ENCODE data around the gene KRT81.

DNA sequence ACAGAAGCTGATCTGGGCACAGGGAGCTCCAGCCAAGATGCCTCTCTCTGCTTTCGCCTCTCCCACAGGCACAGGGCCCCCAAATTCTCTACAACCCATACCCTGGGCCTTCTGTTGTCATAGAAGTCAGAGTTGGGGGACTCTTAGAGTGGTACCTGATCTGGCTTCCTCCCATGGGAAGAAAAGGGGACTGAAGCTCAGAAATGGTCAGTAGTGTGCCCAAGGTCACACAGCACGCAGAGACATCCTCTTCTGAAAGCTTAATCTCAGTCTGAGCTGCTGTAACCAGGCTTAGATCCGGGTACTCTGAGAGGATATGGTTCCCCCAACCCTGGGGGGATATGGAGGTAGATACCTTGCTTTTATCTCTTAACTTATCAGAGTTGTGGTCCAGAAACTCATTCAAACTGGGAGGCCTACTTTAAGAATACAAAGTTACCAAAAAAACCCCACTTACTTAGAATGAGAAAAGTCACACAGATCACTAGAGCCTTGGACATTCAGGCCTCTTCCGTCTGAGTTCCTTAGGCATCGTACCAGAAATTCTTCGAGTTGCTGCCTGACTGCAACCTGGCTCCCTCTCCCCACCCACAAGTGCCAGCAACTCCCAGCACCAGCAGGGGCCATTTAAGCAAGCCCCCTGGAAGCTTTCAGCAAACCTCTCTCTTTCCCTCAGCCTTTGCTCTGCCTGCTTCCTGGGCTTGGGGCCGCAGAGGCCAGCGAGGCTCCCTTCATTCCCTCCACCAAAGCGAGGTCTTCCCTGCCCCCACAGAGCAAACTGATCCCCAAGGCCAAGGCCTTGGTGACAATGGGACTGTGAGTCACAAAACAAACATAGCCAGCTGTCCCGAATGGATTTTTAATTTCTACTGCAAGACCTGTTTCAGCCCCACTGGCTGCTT is 44.4 kb downstream of the KRT81 start:
- TF ChIP-seq GATA2 (IDR thresholded peaks at IDR 0.05; ENCODE audit: low read depth, low read length) (no peak), GATA3 (IDR thresholded peaks at IDR 0.05; ENCODE audit: low read depth, low read length) (no peak)
